Measurements from ENCODE around the gene MTREX. TPM values are rescaled to one million over a fixed set of nuclear protein-coding genes. Genes with fewer than 3 reads are reported as not detected.

The MTREX gene
- polyA plus RNA-seq, 1 donor (not counting 4 experiments of a cell fraction or from before 2014, with no cell fraction given): 71.4 TPM

GRCh38 chr5:55386356-55386755 is 78.6 kb downstream of the MTREX start:
- DNase-seq (ENCODE audit: low read depth, low spot score): no peak
- TF ChIP-seq EZH2 (IDR thresholded peaks at IDR 0.05; ENCODE audit: low read length) (no peak), CTCF (optimal IDR thresholded peaks at IDR 0.05 in 1 of 3, IDR thresholded peaks at IDR 0.05 in 1 of 3, conservative IDR thresholded peaks at IDR 0.05 in 1 of 3; ENCODE audit: extremely low read depth in 1 of 3, insufficient read depth in 2 of 3, low read length in 3 of 3) (no peak)
- no peaks in the 10 kb centered on the region for H3K27me3 ChIP-seq (ENCODE audit: control insufficient read depth, extremely low read depth, insufficient read depth, low read length)
- no peak overlapping the region for H3K4me3 ChIP-seq (ENCODE audit: control insufficient read depth in 2 of 3, extremely low read depth in 1 of 3, insufficient read depth in 2 of 3, low read depth in 1 of 3, low read length in 3 of 3)
- no peaks in the 10 kb centered on the region for H3K4me1 ChIP-seq (ENCODE audit: control insufficient read depth, extremely low read depth, insufficient read depth, low read length)
- no peaks in the 10 kb centered on the region for H4K20me1 ChIP-seq (ENCODE audit: control insufficient read depth, extremely low read depth, insufficient read depth, low read length)
- FAIRE-seq: no peak
- no peak overlapping the region for H3K9ac ChIP-seq (ENCODE audit: control insufficient read depth, extremely low read depth, insufficient read depth, low read length)
- H3K79me2 ChIP-seq (ENCODE audit: control insufficient read depth, insufficient read depth, low read length): peaks cover 2% of the 10 kb centered on the region
- dilution Hi-C loops (cut with MboI; ENCODE audit: extremely low pct_ligation_motif_present, low sequenced_read_pairs): no loop called here
- no peak overlapping the region for H3K4me2 ChIP-seq (ENCODE audit: control insufficient read depth, extremely low read depth, insufficient read depth, low read depth, low read length)
- no peaks in the 10 kb centered on the region for H3K9me1 ChIP-seq (ENCODE audit: control insufficient read depth, extremely low read depth, insufficient read depth, low read length)
- H3K9me3 ChIP-seq (ENCODE audit: control insufficient read depth, low read depth, low read length): no peaks in the 10 kb centered on the region
- no peak overlapping the region for H2AFZ ChIP-seq (ENCODE audit: control insufficient read depth, low read length)
- H3K27ac ChIP-seq (ENCODE audit: control insufficient read depth, insufficient read depth, low read length): no peak overlapping the region
- H3K36me3 ChIP-seq (ENCODE audit: control insufficient read depth in 2 of 2, extremely low read depth in 1 of 2, insufficient read depth in 2 of 2, low read length in 2 of 2): peaks cover 4 to 6% of the 10 kb centered on the region in 2 experiments

- no peak for TF ChIP-seq EZH2 (IDR thresholded peaks at IDR 0.05; ENCODE audit: low read length)
- TF ChIP-seq CTCF (optimal IDR thresholded peaks at IDR 0.05 in 1 of 3, IDR thresholded peaks at IDR 0.05 in 1 of 3, conservative IDR thresholded peaks at IDR 0.05 in 1 of 3; ENCODE audit: extremely low read depth in 1 of 3, insufficient read depth in 2 of 3, low read length in 3 of 3): no peak
- no peak overlapping the region for H3K27ac ChIP-seq (ENCODE audit: control insufficient read depth, insufficient read depth, low read length)
- no peak overlapping the region for H2AFZ ChIP-seq (ENCODE audit: control insufficient read depth, low read length)
- H3K9me3 ChIP-seq (ENCODE audit: control insufficient read depth, low read depth, low read length): no peaks in the 10 kb centered on the region
- no peaks in the 10 kb centered on the region for H3K79me2 ChIP-seq (ENCODE audit: control insufficient read depth, insufficient read depth, low read length)
- dilution Hi-C loops (cut with MboI; ENCODE audit: extremely low pct_ligation_motif_present, low sequenced_read_pairs): no loop called here
- no peak overlapping the region for H3K4me2 ChIP-seq (ENCODE audit: control insufficient read depth, extremely low read depth, insufficient read depth, low read depth, low read length)
- H3K9ac ChIP-seq (ENCODE audit: control insufficient read depth, extremely low read depth, insufficient read depth, low read length): no peak overlapping the region
- H4K20me1 ChIP-seq (ENCODE audit: control insufficient read depth, extremely low read depth, insufficient read depth, low read length): no peaks in the 10 kb centered on the region
- no peaks in the 10 kb centered on the region for H3K9me1 ChIP-seq (ENCODE audit: control insufficient read depth, extremely low read depth, insufficient read depth, low read length)
- no peak overlapping the region for H3K4me3 ChIP-seq (ENCODE audit: control insufficient read depth in 2 of 3, extremely low read depth in 1 of 3, insufficient read depth in 2 of 3, low read depth in 1 of 3, low read length in 3 of 3)
- no peak for FAIRE-seq
- no peaks in the 10 kb centered on the region for H3K4me1 ChIP-seq (ENCODE audit: control insufficient read depth, extremely low read depth, insufficient read depth, low read length)
- H3K27me3 ChIP-seq (ENCODE audit: control insufficient read depth, extremely low read depth, insufficient read depth, low read length): no peaks in the 10 kb centered on the region
- H3K36me3 ChIP-seq (ENCODE audit: control insufficient read depth in 2 of 2, extremely low read depth in 1 of 2, insufficient read depth in 2 of 2, low read length in 2 of 2): peaks cover 4 to 10% of the 10 kb centered on the region in 2 experiments
- no peak for DNase-seq (ENCODE audit: low read depth, low spot score)
Measured at GRCh38 chr5:55387865-55388264, 80.1 kb downstream of the MTREX start.

Data from keratinocyte (primary cell).